Islet precursor cell (in vitro differentiated cells): ENCODE results near the gene COPG1.
"Not testable (repeated sequence)": the region's sequence is repeated elsewhere in the genome, so short reads cannot be mapped to it uniquely, and the experiment has no call there.

Source experiments
- DNase-seq: peaks from one replicate; pipeline ENCODE4 v3.0.0-alpha.2; 2018

The COPG1 gene

DNA sequence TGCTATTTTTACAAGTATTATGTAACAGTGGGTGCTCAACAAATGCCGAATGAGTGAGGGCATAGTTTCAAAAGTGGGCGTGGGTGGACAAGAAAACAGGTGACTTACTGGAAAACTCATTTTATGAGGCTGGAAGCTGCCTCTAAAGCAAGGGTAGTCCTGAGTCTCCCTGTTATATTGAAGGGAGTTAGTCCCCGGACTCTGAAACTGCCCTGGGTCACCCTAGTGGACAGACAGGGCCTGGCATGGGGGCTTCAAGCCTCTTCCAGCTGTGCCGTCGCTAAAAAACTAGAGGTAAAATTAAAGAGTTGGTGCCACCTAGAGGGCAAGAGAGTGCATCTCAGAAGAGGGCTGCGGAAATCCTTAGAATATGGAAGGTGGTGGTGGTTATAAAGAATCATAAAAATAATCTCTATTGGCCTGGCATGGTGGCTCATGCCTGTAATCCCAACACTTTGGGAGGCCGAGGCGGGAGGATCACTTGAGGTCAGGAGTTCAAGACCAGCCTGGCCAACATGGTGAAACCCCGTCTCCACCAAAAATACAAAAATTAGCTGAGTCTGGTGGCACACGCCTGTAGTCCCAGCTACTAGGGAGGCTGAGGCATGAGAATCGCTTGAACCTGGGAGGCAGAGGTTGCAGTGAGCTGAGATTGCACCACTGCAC, 3.6 kb upstream of the COPG1 start:
- peak; percentile 95 for DNase-seq

DNA sequence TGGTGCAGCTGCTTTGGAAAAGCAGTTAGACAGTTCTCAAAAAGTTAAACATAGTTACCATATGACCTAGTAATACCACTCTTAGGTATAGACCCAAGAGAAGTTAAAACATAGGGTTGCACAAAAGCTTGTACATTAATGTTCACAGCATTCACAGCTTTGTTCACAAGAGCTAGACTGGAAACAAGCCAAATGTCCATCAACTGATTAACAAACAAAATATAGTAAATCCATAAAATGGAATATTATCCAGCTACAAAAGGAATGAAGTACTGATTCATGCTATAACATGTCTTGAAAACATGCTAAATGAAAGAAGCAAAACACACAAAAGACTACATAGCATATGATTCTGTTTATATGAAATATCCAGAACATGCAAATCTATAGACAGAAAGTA, 2.8 kb upstream of the COPG1 start:
- DNase-seq, result no peak

DNA sequence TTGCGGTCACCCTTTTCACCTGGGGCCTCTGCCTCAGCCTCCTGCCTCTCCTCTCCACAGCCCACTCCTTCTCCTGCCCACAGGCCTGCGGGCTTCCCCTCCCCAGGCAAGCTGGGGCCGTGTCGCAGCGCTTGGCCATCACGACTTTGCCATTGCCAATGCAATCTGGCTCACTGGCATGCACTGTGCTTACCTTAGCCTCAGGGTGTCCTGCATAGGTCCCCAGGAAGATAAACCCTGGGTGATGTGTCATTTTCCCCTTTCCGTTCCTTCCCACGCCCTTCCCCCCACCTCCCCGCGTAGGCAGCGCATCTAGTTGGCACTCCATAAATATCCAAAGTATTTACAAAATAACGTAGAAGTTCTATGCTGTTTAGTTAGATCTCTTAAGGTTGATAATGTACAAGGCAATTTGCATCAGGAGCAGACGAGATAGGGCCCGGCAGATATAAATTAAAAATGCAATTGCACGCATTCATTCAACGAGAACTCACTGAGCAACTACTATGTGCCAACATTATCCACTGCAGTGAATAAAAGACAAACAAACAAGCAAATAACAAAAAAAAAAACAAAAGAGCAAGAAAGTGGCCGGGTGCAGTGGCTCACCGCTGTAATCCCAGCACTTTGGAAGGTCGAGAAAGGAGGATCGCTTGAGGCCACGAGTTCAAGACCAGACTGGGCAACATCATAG, 973 bp upstream of the COPG1 start:
- no peak for DNase-seq

DNA sequence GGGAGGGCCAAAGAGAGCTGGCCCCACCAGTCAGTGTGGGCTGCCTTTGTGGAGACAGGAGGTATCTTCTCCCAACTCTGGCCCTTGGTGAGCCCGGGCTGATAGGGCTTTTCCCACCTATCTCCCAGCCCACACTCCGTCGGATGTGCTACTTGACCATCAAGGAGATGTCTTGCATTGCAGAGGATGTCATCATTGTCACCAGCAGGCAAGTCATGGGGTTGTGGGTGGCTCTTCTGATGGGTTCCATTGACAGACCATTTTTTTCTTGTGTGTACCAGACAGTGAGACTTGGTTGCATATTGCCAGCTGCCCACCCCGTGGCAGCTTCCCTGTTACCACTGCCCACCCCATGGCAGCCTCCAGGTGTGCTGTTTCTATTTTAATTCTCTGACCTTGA, 3.3 kb downstream of the COPG1 start:
- DNase-seq, result no peak

DNA sequence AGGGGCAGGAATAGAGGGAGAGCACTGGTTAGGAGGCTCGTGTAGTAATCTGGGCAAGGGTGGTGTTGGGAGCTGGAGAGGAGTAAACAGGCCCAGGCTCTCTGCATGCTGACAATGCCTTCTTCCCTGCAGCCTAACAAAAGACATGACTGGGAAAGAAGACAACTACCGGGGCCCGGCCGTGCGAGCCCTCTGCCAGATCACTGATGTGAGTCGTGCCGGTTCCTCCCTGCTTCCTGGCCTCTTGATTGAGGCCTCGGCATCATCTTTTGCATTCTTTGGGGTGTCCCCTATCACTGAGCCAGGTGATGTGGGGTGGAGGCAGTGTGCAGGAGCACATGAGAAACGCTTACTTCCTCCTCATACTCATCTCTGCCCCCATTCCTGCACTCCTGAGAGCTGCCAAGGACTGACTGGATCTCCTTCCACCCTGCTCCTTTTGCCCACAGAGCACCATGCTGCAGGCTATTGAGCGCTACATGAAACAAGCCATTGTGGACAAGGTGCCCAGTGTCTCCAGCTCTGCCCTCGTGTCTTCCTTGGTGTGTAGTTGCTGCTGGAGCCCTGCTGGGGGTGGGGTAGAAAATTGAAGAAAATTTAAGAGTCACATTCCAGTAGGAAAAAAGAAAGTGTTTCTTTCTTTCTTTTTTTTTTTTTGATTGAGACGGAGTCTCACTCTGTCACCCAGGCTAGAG, 5.3 kb downstream of the COPG1 start:
- no peak for DNase-seq

DNA sequence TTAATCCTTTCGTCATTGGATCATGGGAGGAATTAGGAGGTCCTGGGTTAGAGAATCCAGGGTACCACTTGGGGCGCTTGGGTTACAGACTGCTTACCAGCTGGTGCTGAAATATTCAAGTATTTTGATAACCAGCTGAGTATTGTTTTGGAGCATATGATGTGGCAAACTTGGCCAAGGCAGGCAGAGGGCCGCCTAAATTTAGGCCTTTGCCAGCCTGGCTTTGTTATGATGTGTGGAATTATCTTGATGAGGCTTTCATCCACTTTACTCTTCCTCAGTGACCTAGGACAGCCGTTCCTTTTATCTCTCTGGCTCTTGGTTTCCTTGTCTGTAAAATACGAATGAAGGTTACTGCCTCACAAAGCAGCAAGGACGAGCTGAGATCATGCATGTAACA, 6.9 kb downstream of the COPG1 start:
- no peak for DNase-seq

DNA sequence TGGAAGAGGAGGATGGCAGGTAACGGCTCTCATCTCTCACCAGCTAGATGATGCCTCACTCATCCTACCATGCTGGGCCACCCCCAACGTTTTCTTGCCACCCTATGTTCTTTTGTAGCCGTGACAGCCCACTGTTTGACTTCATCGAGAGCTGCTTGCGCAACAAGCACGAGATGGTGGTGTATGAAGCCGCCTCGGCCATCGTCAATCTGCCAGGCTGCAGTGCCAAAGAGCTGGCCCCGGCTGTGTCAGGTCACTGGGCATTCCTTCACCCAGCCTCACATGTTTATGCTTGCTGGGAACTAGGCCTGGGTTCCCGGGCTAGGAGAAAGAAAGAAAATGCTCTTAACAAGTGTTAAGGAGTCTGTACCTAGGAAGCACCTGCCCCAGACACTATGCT, 8.2 kb downstream of the COPG1 start:
- DNase-seq, result no peak

DNA sequence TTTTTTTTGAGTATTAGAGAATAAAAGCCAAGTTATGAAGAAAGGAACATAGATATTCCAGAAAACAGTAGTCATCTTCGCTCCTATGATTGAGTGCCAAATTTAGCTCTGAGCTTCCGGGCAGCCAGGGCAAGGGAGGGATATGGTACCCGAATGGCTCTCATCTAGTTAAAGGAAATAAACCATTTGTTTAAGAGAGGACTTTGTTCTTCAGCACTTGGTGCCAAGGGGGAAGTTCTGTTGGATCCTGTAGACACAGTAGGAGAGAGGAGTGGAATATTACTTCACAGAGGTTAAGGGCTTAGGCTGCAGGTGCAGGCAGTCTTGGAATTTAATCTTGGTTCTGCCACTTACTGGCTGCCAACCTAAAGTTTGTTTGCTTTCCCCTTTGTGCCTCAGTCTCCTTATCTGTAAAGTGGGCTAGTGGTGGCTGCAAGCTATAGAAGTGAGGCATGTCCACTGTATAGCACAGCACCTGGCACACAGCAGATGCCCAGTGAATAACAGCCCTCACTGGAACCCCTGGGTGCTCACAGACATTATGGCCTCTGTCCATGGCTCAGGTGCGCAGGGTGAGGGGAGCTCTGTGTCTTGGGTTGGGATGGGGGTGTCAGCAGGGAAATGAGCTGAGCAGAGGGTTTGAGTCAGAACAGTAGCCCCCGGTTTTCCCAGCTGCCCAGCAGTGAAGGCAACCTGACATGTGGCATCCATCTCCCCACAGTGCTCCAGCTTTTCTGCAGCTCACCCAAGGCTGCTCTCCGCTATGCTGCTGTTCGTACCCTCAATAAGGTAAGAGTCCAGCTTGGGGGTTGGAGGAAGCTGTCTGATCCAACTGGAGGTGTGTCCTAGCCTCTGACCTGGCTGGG, 10.4 kb downstream of the COPG1 start:
- DNase-seq, result no peak

DNA sequence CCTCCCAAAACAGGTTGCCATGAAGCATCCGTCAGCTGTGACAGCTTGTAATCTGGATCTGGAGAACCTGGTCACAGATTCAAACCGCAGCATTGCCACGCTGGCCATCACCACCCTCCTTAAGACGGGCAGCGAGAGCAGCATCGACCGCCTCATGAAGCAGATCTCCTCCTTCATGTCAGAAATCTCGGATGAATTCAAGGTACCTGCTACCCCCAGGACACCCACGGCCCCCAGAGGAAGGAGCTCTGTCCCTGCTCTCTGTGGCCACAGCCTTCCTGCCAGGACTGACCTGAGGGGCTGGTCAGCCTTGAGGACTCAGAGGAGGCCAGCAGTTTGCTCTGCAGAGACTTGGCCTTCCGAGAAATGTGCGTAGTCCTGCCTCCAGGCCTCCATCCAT, 11.2 kb downstream of the COPG1 start:
- DNase-seq, result no peak

DNA sequence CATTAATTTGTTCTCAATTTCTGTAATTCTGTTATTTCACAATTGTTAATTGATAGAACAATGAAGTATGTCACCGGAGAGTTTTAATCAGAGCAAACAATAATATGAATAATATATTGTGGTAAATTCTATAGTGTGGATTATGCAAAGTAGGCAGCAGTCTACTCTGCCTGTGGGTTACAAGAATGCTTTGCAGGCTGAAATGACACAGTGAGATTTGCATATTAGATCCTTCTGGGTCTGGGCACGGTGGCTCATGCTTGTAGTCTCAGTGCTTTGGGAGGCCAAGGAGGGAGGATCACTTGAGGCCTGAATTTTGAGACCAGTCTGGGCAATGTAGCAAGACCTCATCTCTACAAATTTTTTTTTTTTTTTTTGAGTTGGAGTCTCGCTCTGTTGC, 12.5 kb downstream of the COPG1 start:
- no peak for DNase-seq

DNA sequence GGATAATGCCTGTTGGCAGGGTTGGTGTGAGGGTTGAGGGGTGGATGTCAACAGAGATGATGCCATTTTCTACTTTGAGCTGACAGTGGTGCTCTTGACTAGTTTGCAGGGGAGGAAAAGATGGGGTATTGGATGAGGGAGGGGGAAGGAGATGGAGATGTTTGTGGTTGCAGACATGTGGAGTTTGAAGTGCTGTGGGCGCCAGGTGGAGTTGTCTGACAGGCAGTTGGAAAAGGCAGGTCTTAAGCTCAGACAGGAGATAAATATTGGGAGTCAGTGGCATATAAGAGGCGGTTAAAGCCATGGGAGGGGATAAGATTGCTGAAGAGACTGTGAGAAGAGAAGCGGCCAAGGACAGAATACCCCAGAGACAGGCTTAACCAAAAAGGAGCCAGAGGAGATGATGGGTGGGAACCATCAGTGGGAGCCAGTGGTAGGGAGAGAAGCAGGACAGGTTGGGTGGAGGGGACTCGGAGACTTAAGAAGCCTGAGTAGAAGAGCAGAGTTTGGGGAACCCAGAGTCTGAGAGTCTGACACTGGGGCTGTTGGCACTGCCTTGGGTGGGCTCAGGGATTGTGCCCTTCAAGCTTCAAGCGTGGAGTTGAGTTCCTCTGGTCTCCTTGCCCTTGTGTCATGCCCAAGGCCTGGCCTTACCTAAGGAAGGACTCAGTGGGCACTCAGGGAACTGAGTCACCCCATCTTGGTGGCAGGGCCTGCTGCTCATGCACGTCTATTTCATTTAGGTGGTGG, 13.9 kb downstream of the COPG1 start:
- DNase-seq, result no peak

DNA sequence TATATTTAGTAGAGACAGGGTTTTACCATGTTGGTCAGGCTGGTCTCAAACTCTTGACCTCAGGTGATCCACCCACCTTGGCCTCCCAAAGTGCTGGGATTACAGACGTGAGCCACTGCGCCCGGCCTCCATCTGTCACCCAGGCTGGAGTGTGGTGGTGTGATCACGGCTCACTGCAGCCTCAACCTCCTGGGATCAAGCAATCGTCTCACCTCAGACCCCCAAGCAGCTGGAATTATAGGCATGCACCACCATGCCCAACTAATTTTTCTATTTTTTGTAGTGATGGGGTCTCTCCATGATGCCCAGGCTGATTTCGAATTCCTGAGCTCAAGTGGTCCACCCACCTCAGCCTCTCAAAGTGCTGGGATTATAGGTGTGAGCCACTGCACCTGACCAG, 15.6 kb downstream of the COPG1 start:
- DNase-seq, result not testable (repeated sequence)

DNA sequence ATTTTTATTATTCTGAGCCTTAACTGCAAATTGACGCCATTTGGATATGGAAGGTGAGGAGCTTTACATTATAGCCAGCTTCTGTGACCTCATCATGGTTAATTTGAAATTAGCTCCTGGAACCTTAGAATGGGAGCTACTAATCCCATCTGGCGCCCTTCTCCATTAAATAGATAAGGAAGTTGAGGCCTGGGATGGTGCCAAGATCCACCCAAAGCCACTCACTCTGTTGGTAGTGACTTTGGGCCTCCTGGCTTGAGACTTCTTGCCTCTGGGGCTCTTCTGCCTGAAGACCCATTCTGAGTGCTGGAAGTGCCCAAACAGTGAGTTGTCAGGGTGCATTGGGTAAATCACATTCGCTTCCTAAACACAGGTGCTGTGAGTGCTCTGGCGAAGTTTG, 17.2 kb downstream of the COPG1 start:
- DNase-seq, result no peak

DNA sequence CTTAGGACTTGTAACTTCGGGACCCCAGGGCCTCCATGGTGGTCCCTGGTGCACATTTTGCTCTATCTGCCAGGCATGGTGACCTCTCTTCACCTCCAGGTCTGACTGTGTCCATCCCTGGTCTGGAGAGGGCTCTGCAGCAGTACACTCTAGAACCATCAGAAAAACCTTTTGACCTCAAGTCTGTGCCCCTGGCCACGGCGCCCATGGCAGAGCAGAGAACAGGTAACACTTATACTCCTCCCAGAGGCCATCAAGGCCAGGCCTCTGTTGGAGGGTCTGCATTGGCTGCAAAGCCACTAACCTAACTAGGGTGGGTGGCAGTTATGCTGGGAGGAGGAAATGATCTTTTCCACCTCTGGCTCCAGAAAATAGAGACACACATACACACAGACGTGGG, 19.0 kb downstream of the COPG1 start:
- DNase-seq, result no peak

DNA sequence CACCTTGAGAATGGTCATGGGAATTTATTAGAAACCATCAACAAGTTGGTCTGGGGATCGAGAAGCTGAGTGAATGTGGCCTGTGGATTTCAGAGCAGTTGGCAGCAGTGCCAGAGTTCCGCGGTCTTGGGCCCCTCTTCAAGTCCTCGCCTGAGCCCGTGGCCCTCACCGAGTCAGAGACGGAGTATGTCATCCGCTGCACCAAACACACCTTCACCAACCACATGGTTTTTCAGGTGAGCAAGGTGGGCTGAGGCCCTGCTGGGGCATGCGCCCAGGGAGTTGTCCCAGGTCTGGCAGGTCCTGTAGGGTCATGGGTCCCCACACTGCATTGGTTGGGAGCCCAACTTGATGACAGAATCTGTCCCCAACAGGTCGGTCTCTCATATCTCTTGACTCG, 22.3 kb downstream of the COPG1 start:
- no peak for DNase-seq

DNA sequence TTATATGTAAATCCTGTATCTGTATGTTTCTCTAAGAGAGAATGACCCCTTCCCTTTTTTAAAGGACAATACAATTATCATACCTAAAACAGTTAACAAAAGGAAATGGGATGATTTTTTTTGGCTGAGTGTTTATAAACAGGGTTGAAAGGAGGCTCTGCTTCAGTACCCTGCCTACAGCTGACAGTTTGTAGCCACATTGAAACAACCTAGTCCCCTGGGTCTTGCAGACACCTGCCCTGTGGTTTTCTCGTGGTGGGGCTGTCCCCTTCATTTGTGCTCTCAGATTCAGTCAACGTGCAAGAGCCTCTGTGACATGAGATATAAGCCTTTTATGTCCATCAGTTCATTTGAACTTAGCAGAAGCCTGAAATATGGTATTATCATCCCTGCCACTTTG, 27.0 kb downstream of the COPG1 start:
- no peak for DNase-seq

DNA sequence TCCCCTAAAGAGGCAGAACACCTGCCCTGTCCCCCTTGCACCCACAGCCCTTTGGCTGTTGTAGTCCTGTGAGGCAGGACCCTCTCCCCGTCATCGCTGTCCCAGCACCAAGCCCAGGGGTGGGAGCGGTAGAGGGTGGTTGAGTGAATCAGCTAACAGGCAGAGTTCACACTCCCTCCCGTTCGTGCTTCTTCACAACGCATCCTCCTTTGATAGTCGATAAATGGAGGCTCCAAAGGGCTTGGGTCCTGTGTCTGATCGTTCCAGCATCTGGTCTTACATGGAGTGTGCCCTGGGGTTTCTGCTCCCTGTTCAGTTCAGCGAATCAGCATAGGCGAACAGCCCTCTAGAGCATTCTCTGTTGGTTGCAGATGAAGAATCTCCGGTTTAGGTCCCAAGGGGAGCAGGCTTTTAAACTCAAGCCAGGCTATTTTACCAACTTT, 28.4 kb downstream of the COPG1 start:
- DNase-seq, result peak; percentile 62

DNA sequence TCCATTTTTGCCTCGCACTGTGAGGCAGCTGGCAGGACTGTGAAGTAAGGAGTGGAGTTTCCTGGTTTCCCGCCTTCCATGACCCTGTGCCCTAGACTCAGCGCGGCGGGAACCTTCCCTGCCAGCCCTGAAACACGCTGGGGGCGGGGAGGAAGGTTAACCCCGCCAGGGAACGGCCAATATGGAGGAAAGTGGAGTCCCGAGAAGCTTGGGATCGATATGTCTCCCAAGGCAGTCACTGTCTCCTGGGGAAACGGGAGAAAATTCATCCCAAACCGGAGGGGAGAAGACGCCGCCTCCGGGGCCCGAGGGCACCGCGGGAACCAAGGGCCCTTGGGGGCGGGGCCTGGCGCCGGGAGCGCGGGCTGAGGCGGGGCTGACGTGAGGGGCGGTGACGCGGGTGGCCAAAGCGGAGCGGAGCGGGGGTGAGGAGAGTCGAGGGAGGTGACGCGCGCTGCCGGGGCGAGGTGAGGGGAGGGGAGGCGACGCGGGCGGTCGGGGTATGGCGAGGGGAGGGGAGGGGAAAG, 29.1 kb downstream of the COPG1 start, which contains the start of gene HMCES:
Gene HMCES (plus strand): TSS at position 432 of the 527 bp plus-strand sequence. CDS start 863 bp downstream, outside the sequence.
- DNase-seq, result peak; percentile 96

DNA sequence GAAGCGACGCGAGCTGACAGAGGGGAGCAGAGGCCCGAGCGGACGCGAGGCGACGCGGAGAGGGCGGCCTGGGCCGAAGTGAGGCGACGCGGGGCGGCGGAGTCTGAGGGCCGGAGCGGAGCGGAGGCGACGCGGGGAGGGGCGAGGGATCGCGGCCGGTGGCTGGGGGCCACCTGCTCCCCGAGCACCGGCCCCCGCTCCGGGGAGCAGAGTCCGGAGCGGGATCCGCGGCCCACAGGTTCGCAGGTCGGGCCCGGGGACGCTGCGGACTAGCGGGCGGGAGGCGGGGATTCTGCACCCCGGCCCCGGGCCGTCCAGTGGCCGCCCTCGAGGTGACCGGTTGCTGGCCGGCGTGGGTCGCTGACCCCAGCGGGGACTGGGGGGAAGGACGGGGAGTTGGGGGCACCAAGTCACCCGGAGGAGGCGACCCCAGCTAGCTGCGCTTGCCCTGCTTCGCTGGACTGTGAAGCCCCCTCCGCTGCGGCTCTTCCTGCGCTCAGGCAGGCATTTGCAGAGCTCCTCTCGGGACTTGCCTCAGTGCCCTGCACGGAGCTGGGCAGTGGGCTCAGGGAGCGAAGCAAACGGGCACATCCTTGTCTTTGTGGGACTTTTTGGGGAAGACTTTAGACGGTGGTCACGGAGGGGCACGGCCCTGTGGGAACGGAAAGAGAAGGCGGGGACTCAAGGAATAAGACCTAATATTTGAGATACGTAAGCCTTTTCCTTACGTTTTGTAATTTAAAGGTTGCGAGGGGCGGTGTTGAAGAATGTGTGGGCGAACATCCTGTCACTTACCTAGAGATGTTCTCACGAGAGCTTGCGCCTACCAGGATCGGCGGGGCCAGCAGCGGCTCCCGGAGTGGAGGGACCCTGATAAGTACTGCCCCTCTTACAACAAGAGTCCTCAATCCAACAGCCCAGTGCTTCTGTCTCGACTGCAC, 29.8 kb downstream of the COPG1 start:
- DNase-seq, result peak; percentile 86

DNA sequence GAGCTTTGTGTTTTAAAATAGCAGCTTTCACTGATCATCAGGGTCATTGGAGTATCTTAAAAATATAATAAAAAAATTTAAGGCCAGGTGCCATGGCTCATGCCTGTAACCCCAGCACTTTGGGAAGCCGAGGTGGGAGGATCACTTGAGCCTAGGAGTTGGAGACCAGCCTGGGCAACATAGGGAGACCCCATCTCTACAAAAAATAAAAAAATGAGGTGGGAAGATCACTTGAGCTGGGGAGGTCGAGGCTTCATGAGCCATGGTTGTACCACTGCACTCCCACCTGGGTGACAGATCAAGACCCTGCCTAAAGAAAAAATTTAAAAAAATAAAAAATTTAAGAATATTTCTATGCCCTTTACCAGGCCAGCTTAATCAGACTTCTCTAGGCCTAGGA, 30.8 kb downstream of the COPG1 start:
- DNase-seq, result no peak

DNA sequence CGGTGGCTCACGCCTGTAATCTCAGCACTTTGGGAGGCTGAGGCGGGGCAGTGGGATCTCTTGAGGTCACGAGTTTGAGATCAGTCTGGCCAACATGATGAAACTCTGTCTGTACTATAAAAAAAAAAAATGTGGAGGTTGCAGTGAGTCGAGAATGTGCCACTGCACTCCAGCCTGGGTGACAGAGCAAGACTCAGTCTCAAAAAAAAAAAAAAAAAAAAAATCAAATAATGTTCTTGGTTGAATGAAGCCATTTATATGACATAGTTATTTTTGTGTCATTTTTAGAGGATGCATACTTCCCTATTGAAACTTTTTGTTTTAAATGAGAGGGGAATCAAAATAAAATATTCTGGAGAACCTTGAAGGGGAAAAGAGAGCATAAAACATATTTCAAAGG, 32.3 kb downstream of the COPG1 start:
- no peak for DNase-seq
